Lung (tissue), 12 donors: ENCODE data around the gene DIP2C. TPM values are rescaled to one million over a fixed set of nuclear protein-coding genes. Genes with fewer than 3 reads are reported as not detected.

Experiments used
- ATAC-seq: fragments of 200-7000 bp; cut with Tn5 transposase; one replicate; pipeline ENCODE4 v1.9.1; 2020; ENCODE audit warnings: moderate number of reproducible peaks; ENCODE audit not compliant: insufficient read depth, low FRiP score
- DNase-seq, 3 donors: peaks; one replicate each; pipeline ENCODE4 v3.0.0-alpha.2; 2013 to 2017
- H3K27ac ChIP-seq, 2 donors: one replicate each; pipeline ENCODE4 v1.5.1; 2013; ENCODE audit warnings: mild to moderate bottlenecking in 2 of 2, moderate library complexity in 2 of 2, control low read depth in 1 of 2, inconsistent platforms in 1 of 2, low read depth in 1 of 2, low read length in 1 of 2
- H3K27me3 ChIP-seq, 3 donors: one replicate each; pipeline ENCODE4 v1.5.1; 2013; ENCODE audit warnings: low read length in 2 of 3; ENCODE audit not compliant: control insufficient read depth in 3 of 3, insufficient read depth in 3 of 3
- H3K36me3 ChIP-seq, 4 donors: one replicate each; pipeline ENCODE4 v1.5.1; 2013; ENCODE audit warnings: low read length in 4 of 4, mild to moderate bottlenecking in 1 of 4, moderate library complexity in 1 of 4; ENCODE audit not compliant: control insufficient read depth in 4 of 4, insufficient read depth in 4 of 4
- H3K4me1 ChIP-seq, 5 donors: one replicate each; pipeline ENCODE4 v1.5.1; 2013; ENCODE audit warnings: low read length in 5 of 5, mild to moderate bottlenecking in 2 of 5, moderate library complexity in 1 of 5; ENCODE audit not compliant: control insufficient read depth in 5 of 5, insufficient read depth in 5 of 5
- H3K4me3 ChIP-seq: one replicate; pipeline ENCODE4 v1.5.1; 2013; ENCODE audit warnings: mild to moderate bottlenecking, control low read depth, moderate library complexity
- H3K9ac ChIP-seq, 2 donors: one replicate each; pipeline ENCODE4 v1.5.1; 2013; ENCODE audit warnings: low read length in 2 of 2, control low read depth in 1 of 2; ENCODE audit not compliant: insufficient read depth in 1 of 2
- H3K9me3 ChIP-seq, 4 donors: one replicate each; pipeline ENCODE4 v1.5.1; 2013; ENCODE audit warnings: low read length in 3 of 4, mild to moderate bottlenecking in 1 of 4, moderate library complexity in 1 of 4; ENCODE audit not compliant: control insufficient read depth in 4 of 4, insufficient read depth in 3 of 4
- CTCF ChIP-seq: IDR thresholded peaks from 2 replicates; pipeline ENCODE4 v1.5.1; 2012; ENCODE audit warnings: mild to moderate bottlenecking; ENCODE audit errors: control extremely low read depth, extremely low read depth
- WGBS, 2 donors: extraction: QIAGEN DNeasy Blood & Tissue Kit; methylation state at CpG; one replicate each; pipeline ENCODE4 v1.1.7; 2013; 5-methylcytosine and 5-hydroxymethylcytosine counted together
- polyA plus RNA-seq, 2 donors: library from polyadenylated mRNA; stranded (reverse); fragments of 200-250 nt; gene quantifications; one replicate each; pipeline ENCODE4 v1.2.1, GENCODE V29; 2013
- total RNA-seq, 2 donors: library from RNA; depleted of rRNA in 1 of 2; stranded (reverse); fragments of >200 nt in 1 of 2; gene quantifications; one replicate each; pipeline ENCODE4 v1.2.1, GENCODE V29; 2014 to 2021
- donor health status: control.
- donor health status: control.
- donor health status: Bipolar disorder and iron deficiency.
- donor health status: healthy.
- donor health status: DM: yes; HTN: yes; CAD: no.

The DIP2C gene
- total and polyA plus RNA-seq, 4 donors, result 3.6 to 20.0 (median 9.5) TPM

- WGBS, 2 donors, result 87 to 92% methylated on average over 6 of the region's 6 CpGs
- H3K4me1 ChIP-seq, result no peaks in the 10 kb centered on the region
- no peak overlapping the region for H3K4me3 ChIP-seq
- H3K36me3 ChIP-seq, result peaks cover 8 to 32% (median 22%) of the 10 kb centered on the region in 4 donors
- no peak for ATAC-seq
- no peaks in the 10 kb centered on the region for H3K9me3 ChIP-seq
- no peak overlapping the region for H3K9ac ChIP-seq
- no peak for TF ChIP-seq CTCF
- H3K27me3 ChIP-seq, result no peaks in the 10 kb centered on the region
- no peak for DNase-seq
- H3K27ac ChIP-seq, result no peak overlapping the region
These were observed 305.9 kb downstream of the DIP2C start for GRCh38 chr10:383519-383918.

DNA sequence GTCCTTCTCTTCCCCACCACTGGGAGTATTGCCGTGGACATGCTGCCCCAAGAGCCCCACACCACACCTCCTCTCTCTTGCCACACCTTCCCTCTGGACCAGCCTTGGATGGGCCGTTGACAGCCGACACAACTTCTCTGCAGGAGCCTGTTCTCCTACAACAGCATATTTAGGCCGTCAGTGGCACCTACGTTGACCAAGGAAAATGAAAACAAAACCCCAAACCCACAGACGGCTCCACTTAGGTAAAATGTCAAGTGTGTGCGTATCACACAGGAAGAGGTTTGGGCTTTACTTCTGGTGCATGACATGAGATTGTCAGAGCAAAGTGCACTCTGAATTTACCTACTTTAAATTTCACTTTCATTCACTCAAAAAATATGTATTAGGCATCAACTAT lies 307.7 kb downstream of the DIP2C start:
- 80 to 92% methylated on average over 7 of the region's 7 CpGs for WGBS, 2 donors
- no peaks in the 10 kb centered on the region for H3K4me1 ChIP-seq
- H3K36me3 ChIP-seq, result peaks cover 8 to 33% (median 23%) of the 10 kb centered on the region in 4 donors
- ATAC-seq (no peak), DNase-seq (no peak)
- H3K9ac ChIP-seq, result no peak overlapping the region
- H3K27me3 ChIP-seq, result no peaks in the 10 kb centered on the region
- no peak overlapping the region for H3K27ac ChIP-seq
- TF ChIP-seq CTCF, result no peak
- H3K9me3 ChIP-seq, result no peaks in the 10 kb centered on the region
- no peak overlapping the region for H3K4me3 ChIP-seq

DNA sequence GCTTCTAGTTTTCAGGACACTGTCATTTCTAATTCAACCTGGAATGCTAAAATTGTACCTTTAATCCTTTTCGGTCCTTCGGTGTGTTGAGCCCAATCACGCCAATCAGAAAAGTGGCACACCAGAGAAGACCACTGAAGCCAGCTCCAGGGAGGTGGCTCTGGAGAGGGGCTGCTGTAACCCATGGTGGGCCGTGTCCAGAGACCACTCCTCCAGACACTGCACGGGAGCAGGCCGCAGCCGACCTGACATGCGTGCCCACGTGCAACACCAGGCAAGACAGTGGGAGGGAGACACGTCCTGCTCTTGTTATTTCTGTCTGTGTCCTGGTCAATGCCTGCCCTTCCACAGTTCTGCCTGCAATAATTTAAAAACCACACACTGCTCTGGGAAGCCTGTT lies 308.1 kb downstream of the DIP2C start:
- H3K9ac ChIP-seq, result no peak overlapping the region
- 95 to 96% methylated on average over 10 of the region's 10 CpGs for WGBS, 2 donors
- ATAC-seq (no peak), DNase-seq (no peak)
- peaks cover 8 to 33% (median 21%) of the 10 kb centered on the region in 4 donors for H3K36me3 ChIP-seq
- H3K4me1 ChIP-seq, result no peaks in the 10 kb centered on the region
- TF ChIP-seq CTCF, result no peak
- no peak overlapping the region for H3K27ac ChIP-seq
- H3K27me3 ChIP-seq, result no peaks in the 10 kb centered on the region
- H3K4me3 ChIP-seq, result no peak overlapping the region
- no peaks in the 10 kb centered on the region for H3K9me3 ChIP-seq

DNA sequence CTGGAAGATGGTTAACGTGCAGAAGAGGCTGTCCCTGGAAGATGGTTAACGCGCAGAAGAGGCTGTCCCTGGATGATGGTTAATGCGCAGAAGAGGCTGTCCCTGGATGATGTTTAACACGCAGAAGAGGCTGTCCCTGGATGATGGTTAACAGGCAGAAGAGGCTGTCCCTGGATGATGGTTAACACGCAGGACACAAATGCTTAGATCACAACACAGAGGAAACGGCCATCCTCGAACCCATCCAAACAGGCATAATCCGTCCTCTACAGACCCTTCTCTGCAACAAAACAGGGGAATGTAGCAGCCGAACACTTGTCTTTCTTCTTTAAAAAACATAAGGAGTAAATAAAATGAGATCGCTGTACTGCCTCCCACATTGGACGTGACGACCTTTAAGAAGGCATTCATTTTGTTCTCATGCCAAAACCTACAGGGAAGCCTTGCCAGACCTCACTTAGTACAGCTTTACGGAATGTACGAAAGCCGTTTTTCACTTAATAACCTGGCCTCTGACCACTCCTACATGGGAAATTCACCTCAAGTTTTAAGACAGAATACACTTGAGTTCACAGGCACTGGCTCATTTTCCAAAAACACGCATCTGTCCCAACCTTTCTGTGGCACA lies 309.0 kb downstream of the DIP2C start:
- H3K9me3 ChIP-seq, result no peaks in the 10 kb centered on the region
- TF ChIP-seq CTCF, result no peak
- DNase-seq (peak in 2 of 3 donors; percentile 18 to 25), ATAC-seq (no peak)
- no peak overlapping the region for H3K27ac ChIP-seq
- H3K27me3 ChIP-seq, result no peaks in the 10 kb centered on the region
- no peak overlapping the region for H3K9ac ChIP-seq
- WGBS, 2 donors, result 88 to 91% methylated on average over 17 of the region's 17 CpGs
- H3K4me3 ChIP-seq, result no peak overlapping the region
- H3K36me3 ChIP-seq, result peaks cover 8 to 33% (median 19%) of the 10 kb centered on the region in 4 donors
- no peaks in the 10 kb centered on the region for H3K4me1 ChIP-seq
